ENCODE measurements around the gene FLOT2.
"Not testable (repeated sequence)": the region's sequence is repeated elsewhere in the genome, so short reads cannot be mapped to it uniquely, and the experiment has no call there.

Gene FLOT2

GRCh38 chr17:28854457-28855335 is 42.8 kb downstream of the FLOT2 start, which contains the start of gene ERAL1:
Gene ERAL1, plus strand, starts transcription at chr17:28855016. Its CDS starts 19 bp downstream, at chr17:28855035.
- peak; percentile 70 for DNase-seq (ENCODE audit: low read depth)
- peak within 1 kb of the TSS; percentile 97 for H3K4me3 ChIP-seq (ENCODE audit: low read depth, low read length)
- TF ChIP-seq, protein P1, sequence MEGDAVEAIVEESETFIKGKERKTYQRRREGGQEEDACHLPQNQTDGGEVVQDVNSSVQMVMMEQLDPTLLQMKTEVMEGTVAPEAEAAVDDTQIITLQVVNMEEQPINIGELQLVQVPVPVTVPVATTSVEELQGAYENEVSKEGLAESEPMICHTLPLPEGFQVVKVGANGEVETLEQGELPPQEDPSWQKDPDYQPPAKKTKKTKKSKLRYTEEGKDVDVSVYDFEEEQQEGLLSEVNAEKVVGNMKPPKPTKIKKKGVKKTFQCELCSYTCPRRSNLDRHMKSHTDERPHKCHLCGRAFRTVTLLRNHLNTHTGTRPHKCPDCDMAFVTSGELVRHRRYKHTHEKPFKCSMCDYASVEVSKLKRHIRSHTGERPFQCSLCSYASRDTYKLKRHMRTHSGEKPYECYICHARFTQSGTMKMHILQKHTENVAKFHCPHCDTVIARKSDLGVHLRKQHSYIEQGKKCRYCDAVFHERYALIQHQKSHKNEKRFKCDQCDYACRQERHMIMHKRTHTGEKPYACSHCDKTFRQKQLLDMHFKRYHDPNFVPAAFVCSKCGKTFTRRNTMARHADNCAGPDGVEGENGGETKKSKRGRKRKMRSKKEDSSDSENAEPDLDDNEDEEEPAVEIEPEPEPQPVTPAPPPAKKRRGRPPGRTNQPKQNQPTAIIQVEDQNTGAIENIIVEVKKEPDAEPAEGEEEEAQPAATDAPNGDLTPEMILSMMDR (IDR thresholded peaks at IDR 0.05; ENCODE audit: control insufficient read depth, extremely low read depth, insufficient read depth), result no peak

- TF ChIP-seq, protein P1 (IDR thresholded peaks at IDR 0.05; ENCODE audit: control insufficient read depth, extremely low read depth, insufficient read depth), result no peak
- no peak overlapping the region for H3K4me3 ChIP-seq (ENCODE audit: low read depth, low read length)
Measured at GRCh38 chr17:28853295-28853694, 44.2 kb downstream of the FLOT2 start.

GRCh38 chr17:28849281-28849680 is 48.3 kb downstream of the FLOT2 start:
- TF ChIP-seq, protein P1 (IDR thresholded peaks at IDR 0.05; ENCODE audit: control insufficient read depth, extremely low read depth, insufficient read depth), result no peak

More at GRCh38 chr17:28853295-28853694, 44.2 kb downstream of the FLOT2 start:
- no peak for DNase-seq (ENCODE audit: low read depth)

GRCh38 chr17:28848667-28849066 is 48.9 kb downstream of the FLOT2 start:
- H3K4me3 ChIP-seq (ENCODE audit: low read depth, low read length); DNase-seq (ENCODE audit: low read depth): not testable (repeated sequence)
- TF ChIP-seq, protein P1 (IDR thresholded peaks at IDR 0.05; ENCODE audit: control insufficient read depth, extremely low read depth, insufficient read depth), result peak; percentile 23; the same call in 1 of the 2 replicates

More at GRCh38 chr17:28849281-28849680, 48.3 kb downstream of the FLOT2 start:
- no peak overlapping the region for H3K4me3 ChIP-seq (ENCODE audit: low read depth, low read length)
- no peak for DNase-seq (ENCODE audit: low read depth)

DNA sequence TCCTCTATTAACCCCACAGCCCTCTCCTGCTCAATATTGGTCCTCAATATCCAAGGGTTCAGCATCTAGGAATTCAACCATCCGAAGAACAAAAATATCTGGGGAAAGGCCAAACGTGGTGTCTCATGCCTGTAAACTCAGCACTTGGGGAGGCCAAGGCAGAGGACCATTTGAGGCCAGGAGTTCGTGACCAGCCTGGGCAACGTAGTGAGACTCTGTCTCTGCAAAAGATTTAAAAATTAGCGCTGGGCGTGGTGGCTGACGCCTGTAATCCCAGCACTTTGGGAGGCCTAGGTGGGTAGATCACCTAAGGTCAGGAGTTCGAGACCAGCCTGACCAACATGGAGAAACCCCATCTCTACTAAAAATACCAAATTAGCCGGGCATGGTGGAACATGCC is 50.8 kb downstream of the FLOT2 start:
- DNase-seq (ENCODE audit: low read depth); H3K4me3 ChIP-seq (ENCODE audit: low read depth, low read length): not testable (repeated sequence)

GRCh38 chr17:28846231-28846630 is 51.3 kb downstream of the FLOT2 start:
- H3K4me3 ChIP-seq (ENCODE audit: low read depth, low read length), result no peak overlapping the region
- no peak for DNase-seq (ENCODE audit: low read depth)
- TF ChIP-seq, protein P1 (IDR thresholded peaks at IDR 0.05; ENCODE audit: control insufficient read depth, extremely low read depth, insufficient read depth), result no peak

DNA sequence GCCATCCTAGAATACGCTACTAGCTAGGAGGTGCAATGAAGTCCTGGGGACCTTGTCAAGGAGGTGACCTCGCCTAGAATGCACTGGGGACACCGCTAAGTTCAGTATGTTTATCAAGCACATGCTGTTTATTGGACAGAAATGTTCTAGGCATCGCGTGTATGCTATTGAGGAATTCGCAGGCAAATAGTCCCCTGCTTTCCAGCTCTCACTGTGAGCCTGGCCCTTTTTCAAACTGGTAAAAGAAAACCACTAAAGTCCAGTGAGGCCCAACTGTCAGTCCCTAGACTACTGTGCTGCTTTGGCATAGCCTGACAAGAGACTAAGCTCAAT is 53.8 kb downstream of the FLOT2 start:
- DNase-seq (ENCODE audit: low read depth), result no peak
- H3K4me3 ChIP-seq (ENCODE audit: low read depth, low read length), result no peak overlapping the region
- TF ChIP-seq, protein P1 (IDR thresholded peaks at IDR 0.05; ENCODE audit: control insufficient read depth, extremely low read depth, insufficient read depth), result no peak

Data from LNCaP clone FGC (cell line).